ENCODE data around the gene CACHD1.
A peak's percentile ranks its signal among the peaks of the same experiment; 100 is the strongest.

CACHD1 gene

DNA sequence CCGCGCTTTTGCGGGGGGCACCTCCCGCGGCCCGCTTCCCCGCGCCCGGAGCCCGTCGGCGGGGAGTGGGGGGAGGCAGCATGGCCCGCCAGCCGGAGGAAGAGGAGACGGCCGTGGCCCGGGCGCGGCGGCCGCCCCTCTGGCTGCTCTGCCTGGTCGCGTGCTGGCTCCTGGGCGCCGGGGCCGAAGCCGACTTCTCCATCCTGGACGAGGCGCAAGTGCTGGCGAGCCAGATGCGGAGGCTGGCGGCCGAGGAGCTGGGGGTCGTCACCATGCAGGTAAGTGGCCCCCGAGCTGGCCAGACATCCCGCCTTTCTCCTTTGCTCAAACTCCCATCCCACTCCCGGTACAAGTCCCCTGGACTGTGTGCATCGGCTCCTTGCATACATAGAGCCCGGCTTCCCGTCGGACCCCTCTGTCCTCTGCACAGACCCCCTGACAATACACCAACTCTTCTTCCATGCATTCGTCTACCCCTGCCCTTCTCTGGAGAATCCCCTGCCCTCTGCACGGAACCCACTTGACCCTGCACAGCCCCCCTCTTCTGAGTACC lies 812 bp downstream of the CACHD1 start:
- peaks cover 38% of the 10 kb centered on the region for H3K79me2 ChIP-seq (ENCODE audit: control insufficient read depth, insufficient read depth, low read length)
- peak overlapping the region; percentile 90 for H3K9ac ChIP-seq (ENCODE audit: low read length)
- peak overlapping the region; percentile 69 for H3K23ac ChIP-seq (ENCODE audit: low read length)
- no CpG with 5 or more reads among the region's 43 CpGs for WGBS (ENCODE audit: extremely low coverage, insufficient coverage, low lambda C conversion rate)
- peak overlapping the region; percentile 79 for H3K27ac ChIP-seq (ENCODE audit: low read depth, low read length)
- H3K4ac ChIP-seq (ENCODE audit: low read depth, low read length) = peak overlapping the region; percentile 89
- peak overlapping the region; percentile 97 for H3K56ac ChIP-seq (ENCODE audit: low read length)
- peaks cover 13% of the 10 kb centered on the region for H3K79me1 ChIP-seq (ENCODE audit: low read length)
- H2AK5ac ChIP-seq (ENCODE audit: low read length) = no peak overlapping the region
- no peaks in the 10 kb centered on the region for H3K36me3 ChIP-seq (ENCODE audit: control insufficient read depth, insufficient read depth, low read length)
- peaks cover 18% of the 10 kb centered on the region for H3K4me1 ChIP-seq (ENCODE audit: control insufficient read depth, low read depth, low read length)
- DNase-seq = peak; percentile 66
- H2BK5ac ChIP-seq (ENCODE audit: low read length) = peak overlapping the region; percentile 93
- peak overlapping the region; percentile 96 for H3K4me3 ChIP-seq (ENCODE audit: low read length)
- no peaks in the 10 kb centered on the region for H3K27me3 ChIP-seq (ENCODE audit: insufficient read depth, low read length, poor library complexity)
- H3K4me2 ChIP-seq (ENCODE audit: low read length) = peak overlapping the region; percentile 80
- H4K8ac ChIP-seq (ENCODE audit: low read depth, low read length) = no peak overlapping the region
- H2BK15ac ChIP-seq (replicated peaks; ENCODE audit: low read depth) = no peak overlapping the region
- H2BK120ac ChIP-seq (ENCODE audit: low read depth, low read length) = peak overlapping the region; percentile 75
- H4K5ac ChIP-seq (ENCODE audit: low read length) = no peak overlapping the region
- peak overlapping the region; percentile 97 for H3K18ac ChIP-seq (ENCODE audit: low read length)

- H2BK15ac ChIP-seq (replicated peaks; ENCODE audit: low read depth) = no peak overlapping the region
- H3K36me3 ChIP-seq (ENCODE audit: control insufficient read depth, insufficient read depth, low read length) = no peaks in the 10 kb centered on the region
- H3K4me1 ChIP-seq (ENCODE audit: control insufficient read depth, low read depth, low read length) = peaks cover 25% of the 10 kb centered on the region
- peak overlapping the region; percentile 43 for H3K4ac ChIP-seq (ENCODE audit: low read depth, low read length)
- peak overlapping the region; percentile 90 for H3K9ac ChIP-seq (ENCODE audit: low read length)
- no peak overlapping the region for H2AK5ac ChIP-seq (ENCODE audit: low read length)
- no peak overlapping the region for H4K5ac ChIP-seq (ENCODE audit: low read length)
- H3K18ac ChIP-seq (ENCODE audit: low read length) = peak overlapping the region; percentile 97
- peak overlapping the region; percentile 93 for H2BK5ac ChIP-seq (ENCODE audit: low read length)
- peaks cover 45% of the 10 kb centered on the region for H3K79me2 ChIP-seq (ENCODE audit: control insufficient read depth, insufficient read depth, low read length)
- no CpG with 5 or more reads among the region's 40 CpGs for WGBS (ENCODE audit: extremely low coverage, insufficient coverage, low lambda C conversion rate)
- no peak overlapping the region for H4K8ac ChIP-seq (ENCODE audit: low read depth, low read length)
- H3K27me3 ChIP-seq (ENCODE audit: insufficient read depth, low read length, poor library complexity) = no peaks in the 10 kb centered on the region
- H3K4me3 ChIP-seq (ENCODE audit: low read length) = peak overlapping the region; percentile 96
- DNase-seq = peak; percentile 81
- H3K56ac ChIP-seq (ENCODE audit: low read length) = peak overlapping the region; percentile 97
- H3K27ac ChIP-seq (ENCODE audit: low read depth, low read length) = peak overlapping the region; percentile 86
- H3K4me2 ChIP-seq (ENCODE audit: low read length) = peak overlapping the region; percentile 80
- H3K23ac ChIP-seq (ENCODE audit: low read length) = peak overlapping the region; percentile 98
- peak overlapping the region; percentile 2 for H2BK120ac ChIP-seq (ENCODE audit: low read depth, low read length)
- H3K79me1 ChIP-seq (ENCODE audit: low read length) = peaks cover 15% of the 10 kb centered on the region
Observed at GRCh38 chr1:64471218-64472039, 1.5 kb downstream of the CACHD1 start.

DNA sequence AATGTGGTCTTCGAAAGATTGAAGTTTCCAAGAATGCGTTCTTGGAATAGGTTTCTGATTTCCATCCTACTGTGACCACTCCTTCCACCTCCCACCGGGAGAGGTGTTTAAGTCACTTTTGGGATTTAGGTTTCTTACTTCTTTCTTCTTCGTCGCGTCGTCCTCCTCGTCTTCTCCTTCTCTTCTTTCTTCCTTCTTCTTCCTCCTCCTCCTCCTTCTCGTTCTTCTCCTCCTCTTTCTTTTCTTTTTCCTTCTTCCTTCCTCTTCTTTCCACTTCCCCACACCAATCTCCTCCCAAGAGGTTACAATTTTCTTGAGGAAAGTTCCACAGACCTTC lies 2.1 kb downstream of the CACHD1 start:
- H3K4me3 ChIP-seq (ENCODE audit: low read length) = peak overlapping the region; percentile 96
- WGBS (ENCODE audit: extremely low coverage, insufficient coverage, low lambda C conversion rate) = no CpG with 5 or more reads among the region's 9 CpGs
- peak overlapping the region; percentile 86 for H3K18ac ChIP-seq (ENCODE audit: low read length)
- no peak overlapping the region for H4K8ac ChIP-seq (ENCODE audit: low read depth, low read length)
- H4K5ac ChIP-seq (ENCODE audit: low read length) = no peak overlapping the region
- no peaks in the 10 kb centered on the region for H3K27me3 ChIP-seq (ENCODE audit: insufficient read depth, low read length, poor library complexity)
- H3K9ac ChIP-seq (ENCODE audit: low read length) = peak overlapping the region; percentile 90
- peak overlapping the region; percentile 97 for H3K56ac ChIP-seq (ENCODE audit: low read length)
- peak overlapping the region; percentile 80 for H3K4me2 ChIP-seq (ENCODE audit: low read length)
- H2AK5ac ChIP-seq (ENCODE audit: low read length) = no peak overlapping the region
- DNase-seq = no peak
- no peaks in the 10 kb centered on the region for H3K36me3 ChIP-seq (ENCODE audit: control insufficient read depth, insufficient read depth, low read length)
- peaks cover 19% of the 10 kb centered on the region for H3K79me1 ChIP-seq (ENCODE audit: low read length)
- H2BK15ac ChIP-seq (replicated peaks; ENCODE audit: low read depth) = no peak overlapping the region
- peaks cover 50% of the 10 kb centered on the region for H3K79me2 ChIP-seq (ENCODE audit: control insufficient read depth, insufficient read depth, low read length)
- no peak overlapping the region for H3K23ac ChIP-seq (ENCODE audit: low read length)
- peaks cover 28% of the 10 kb centered on the region for H3K4me1 ChIP-seq (ENCODE audit: control insufficient read depth, low read depth, low read length)
- no peak overlapping the region for H2BK120ac ChIP-seq (ENCODE audit: low read depth, low read length)
- peak overlapping the region; percentile 84 for H3K4ac ChIP-seq (ENCODE audit: low read depth, low read length)
- peak overlapping the region; percentile 74 for H3K27ac ChIP-seq (ENCODE audit: low read depth, low read length)
- peak overlapping the region; percentile 24 for H2BK5ac ChIP-seq (ENCODE audit: low read length)

- Histone ChIP-seq H3K23ac (ENCODE audit: low read length) (no peak overlapping the region), H3K36me3 (ENCODE audit: control insufficient read depth, insufficient read depth, low read length) (no peaks in the 10 kb centered on the region), H2AK5ac (ENCODE audit: low read length) (no peak overlapping the region), H3K4me3 (ENCODE audit: low read length) (no peak overlapping the region), H4K8ac (ENCODE audit: low read depth, low read length) (no peak overlapping the region), H2BK15ac (replicated peaks; ENCODE audit: low read depth) (no peak overlapping the region), H3K56ac (ENCODE audit: low read length) (no peak overlapping the region), H3K79me1 (ENCODE audit: low read length) (peaks cover 19% of the 10 kb centered on the region), H3K27me3 (ENCODE audit: insufficient read depth, low read length, poor library complexity) (no peaks in the 10 kb centered on the region), H3K9ac (ENCODE audit: low read length) (no peak overlapping the region), H3K18ac (ENCODE audit: low read length) (no peak overlapping the region), H3K27ac (ENCODE audit: low read depth, low read length) (peak overlapping the region; percentile 80), H3K79me2 (ENCODE audit: control insufficient read depth, insufficient read depth, low read length) (peaks cover 54% of the 10 kb centered on the region), H3K4me2 (ENCODE audit: low read length) (peak overlapping the region; percentile 42), H3K4me1 (ENCODE audit: control insufficient read depth, low read depth, low read length) (peaks cover 28% of the 10 kb centered on the region), H2BK5ac (ENCODE audit: low read length) (no peak overlapping the region), H3K4ac (ENCODE audit: low read depth, low read length) (no peak overlapping the region), H2BK120ac (ENCODE audit: low read depth, low read length) (no peak overlapping the region), H4K5ac (ENCODE audit: low read length) (no peak overlapping the region)
- DNase-seq = peak; percentile 98
- no CpG with 5 or more reads among the region's 5 CpGs for WGBS (ENCODE audit: extremely low coverage, insufficient coverage, low lambda C conversion rate)
Observed at GRCh38 chr1:64472805-64473204, 2.9 kb downstream of the CACHD1 start.

DNA sequence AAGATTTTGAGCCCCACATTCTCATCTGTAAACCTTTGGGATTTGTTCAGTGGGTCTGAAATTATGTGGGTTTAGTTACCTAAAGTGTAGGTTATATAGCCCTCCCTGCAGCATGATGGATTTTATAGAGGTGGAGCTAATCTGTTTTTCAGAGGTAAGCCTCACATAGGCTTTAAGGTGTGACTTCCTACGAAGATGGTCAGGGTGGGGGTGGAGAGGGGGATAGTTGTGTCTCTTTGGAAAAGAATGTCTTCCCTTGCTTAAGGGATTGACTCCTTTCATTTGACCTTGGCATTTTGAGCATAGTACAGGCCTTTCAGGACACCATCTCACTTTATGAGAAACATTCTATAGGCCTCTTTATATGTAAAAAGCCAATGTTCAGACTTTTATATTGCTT lies 3.4 kb downstream of the CACHD1 start:
- Histone ChIP-seq H3K56ac (ENCODE audit: low read length) (peak overlapping the region; percentile 73), H3K79me1 (ENCODE audit: low read length) (peaks cover 21% of the 10 kb centered on the region), H3K79me2 (ENCODE audit: control insufficient read depth, insufficient read depth, low read length) (peaks cover 58% of the 10 kb centered on the region), H2BK5ac (ENCODE audit: low read length) (peak overlapping the region; percentile 93), H2AK5ac (ENCODE audit: low read length) (no peak overlapping the region), H2BK15ac (replicated peaks; ENCODE audit: low read depth) (peak overlapping the region; percentile 64), H3K18ac (ENCODE audit: low read length) (peak overlapping the region; percentile 76), H3K4me2 (ENCODE audit: low read length) (peak overlapping the region; percentile 43), H3K9ac (ENCODE audit: low read length) (peak overlapping the region; percentile 58), H3K27ac (ENCODE audit: low read depth, low read length) (peak overlapping the region; percentile 80), H4K8ac (ENCODE audit: low read depth, low read length) (no peak overlapping the region), H3K27me3 (ENCODE audit: insufficient read depth, low read length, poor library complexity) (no peaks in the 10 kb centered on the region), H3K23ac (ENCODE audit: low read length) (no peak overlapping the region), H2BK120ac (ENCODE audit: low read depth, low read length) (peak overlapping the region; percentile 69), H3K4me1 (ENCODE audit: control insufficient read depth, low read depth, low read length) (peaks cover 31% of the 10 kb centered on the region), H4K5ac (ENCODE audit: low read length) (peak overlapping the region; percentile 95), H3K36me3 (ENCODE audit: control insufficient read depth, insufficient read depth, low read length) (no peaks in the 10 kb centered on the region), H3K4me3 (ENCODE audit: low read length) (peak overlapping the region; percentile 28), H3K4ac (ENCODE audit: low read depth, low read length) (no peak overlapping the region)
- peak; percentile 83 for DNase-seq
- WGBS (ENCODE audit: extremely low coverage, insufficient coverage, low lambda C conversion rate) = no CpG with 5 or more reads among the region's 1 CpG
